ENCODE data around the gene DGKH.

DGKH gene

DNA sequence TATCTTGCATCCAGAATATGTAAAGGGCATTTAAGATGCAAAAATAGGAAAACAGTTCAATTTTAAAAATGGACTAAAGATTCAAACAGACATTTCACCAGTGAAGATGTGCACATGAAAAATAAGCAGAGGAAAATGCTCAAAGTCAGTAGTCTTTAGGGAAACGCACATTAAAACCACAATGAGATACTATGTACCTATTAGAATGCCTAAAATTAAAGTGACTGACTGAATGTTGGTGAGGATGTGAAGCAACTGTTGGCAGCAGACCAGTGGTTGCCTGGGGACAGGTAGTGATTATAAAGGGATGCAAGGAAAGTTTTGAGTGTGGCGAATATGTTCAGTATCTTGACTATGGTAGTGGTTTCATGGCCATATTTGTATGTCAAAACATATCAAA, 75.2 kb downstream of the DGKH start:
- Histone ChIP-seq H3K9ac (ENCODE audit: low read length) (no peak overlapping the region), H3K9me3 (ENCODE audit: low read length) (no peaks in the 10 kb centered on the region), H2AFZ (ENCODE audit: low read length) (no peak overlapping the region), H3K36me3 (ENCODE audit: insufficient read depth, low read length) (no peaks in the 10 kb centered on the region; the same call in 1 of the 2 replicates), H3K4me2 (ENCODE audit: low read length) (no peak overlapping the region), H4K20me1 (ENCODE audit: insufficient read depth, low read length) (no peaks in the 10 kb centered on the region), H3K27me3 (ENCODE audit: insufficient read depth, low read length) (no peaks in the 10 kb centered on the region), H3K27ac (ENCODE audit: low read depth, low read length, poor library complexity, severe bottlenecking) (no peak overlapping the region), H3K9me2 (ENCODE audit: low read depth, low read length) (no peaks in the 10 kb centered on the region), H3K4me1 (ENCODE audit: insufficient read depth, low read length, severe bottlenecking) (no peaks in the 10 kb centered on the region), H3K79me2 (ENCODE audit: insufficient read depth, low read length) (no peaks in the 10 kb centered on the region), H3K4me3 (ENCODE audit: low read depth, low read length, poor library complexity, severe bottlenecking) (no peak overlapping the region), H3F3A (ENCODE audit: insufficient read depth, low read length) (no peaks in the 10 kb centered on the region)
- no peak for TF ChIP-seq EZH2 (IDR thresholded peaks at IDR 0.05; ENCODE audit: borderline replicate concordance, low read length)
- TF ChIP-seq, protein P1, sequence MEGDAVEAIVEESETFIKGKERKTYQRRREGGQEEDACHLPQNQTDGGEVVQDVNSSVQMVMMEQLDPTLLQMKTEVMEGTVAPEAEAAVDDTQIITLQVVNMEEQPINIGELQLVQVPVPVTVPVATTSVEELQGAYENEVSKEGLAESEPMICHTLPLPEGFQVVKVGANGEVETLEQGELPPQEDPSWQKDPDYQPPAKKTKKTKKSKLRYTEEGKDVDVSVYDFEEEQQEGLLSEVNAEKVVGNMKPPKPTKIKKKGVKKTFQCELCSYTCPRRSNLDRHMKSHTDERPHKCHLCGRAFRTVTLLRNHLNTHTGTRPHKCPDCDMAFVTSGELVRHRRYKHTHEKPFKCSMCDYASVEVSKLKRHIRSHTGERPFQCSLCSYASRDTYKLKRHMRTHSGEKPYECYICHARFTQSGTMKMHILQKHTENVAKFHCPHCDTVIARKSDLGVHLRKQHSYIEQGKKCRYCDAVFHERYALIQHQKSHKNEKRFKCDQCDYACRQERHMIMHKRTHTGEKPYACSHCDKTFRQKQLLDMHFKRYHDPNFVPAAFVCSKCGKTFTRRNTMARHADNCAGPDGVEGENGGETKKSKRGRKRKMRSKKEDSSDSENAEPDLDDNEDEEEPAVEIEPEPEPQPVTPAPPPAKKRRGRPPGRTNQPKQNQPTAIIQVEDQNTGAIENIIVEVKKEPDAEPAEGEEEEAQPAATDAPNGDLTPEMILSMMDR (IDR thresholded peaks at IDR 0.05; ENCODE audit: low read length), result no peak

- H2AFZ ChIP-seq (ENCODE audit: low read length), result no peak overlapping the region
- H3K9me2 ChIP-seq (ENCODE audit: low read depth, low read length), result no peaks in the 10 kb centered on the region
- no peaks in the 10 kb centered on the region for H3K79me2 ChIP-seq (ENCODE audit: insufficient read depth, low read length)
- H3K27ac ChIP-seq (ENCODE audit: low read depth, low read length, poor library complexity, severe bottlenecking), result no peak overlapping the region
- no peaks in the 10 kb centered on the region for H3K9me3 ChIP-seq (ENCODE audit: low read length)
- H3F3A ChIP-seq (ENCODE audit: insufficient read depth, low read length), result no peaks in the 10 kb centered on the region
- no peaks in the 10 kb centered on the region for H3K27me3 ChIP-seq (ENCODE audit: insufficient read depth, low read length)
- H3K36me3 ChIP-seq (ENCODE audit: insufficient read depth, low read length), result peaks cover 3% of the 10 kb centered on the region; the same call in 1 of the 2 replicates
- no peak overlapping the region for H3K4me2 ChIP-seq (ENCODE audit: low read length)
- no peak overlapping the region for H3K9ac ChIP-seq (ENCODE audit: low read length)
- no peaks in the 10 kb centered on the region for H3K4me1 ChIP-seq (ENCODE audit: insufficient read depth, low read length, severe bottlenecking)
- no peak overlapping the region for H3K4me3 ChIP-seq (ENCODE audit: low read depth, low read length, poor library complexity, severe bottlenecking)
- TF ChIP-seq, protein P1 (IDR thresholded peaks at IDR 0.05; ENCODE audit: low read length), result no peak
- TF ChIP-seq EZH2 (IDR thresholded peaks at IDR 0.05; ENCODE audit: borderline replicate concordance, low read length), result no peak
- no peaks in the 10 kb centered on the region for H4K20me1 ChIP-seq (ENCODE audit: insufficient read depth, low read length)
Measured at GRCh38 chr13:42125046-42125445, 76.6 kb downstream of the DGKH start.

GRCh38 chr13:42127047-42127446, 78.6 kb downstream of the DGKH start:
- no peaks in the 10 kb centered on the region for H3F3A ChIP-seq (ENCODE audit: insufficient read depth, low read length)
- H3K4me2 ChIP-seq (ENCODE audit: low read length), result no peak overlapping the region
- peaks cover 7% of the 10 kb centered on the region; the same call in 1 of the 2 replicates for H3K36me3 ChIP-seq (ENCODE audit: insufficient read depth, low read length)

More at GRCh38 chr13:42127047-42127446, 78.6 kb downstream of the DGKH start:
- Histone ChIP-seq H4K20me1 (ENCODE audit: insufficient read depth, low read length) (no peaks in the 10 kb centered on the region), H3K27me3 (ENCODE audit: insufficient read depth, low read length) (no peaks in the 10 kb centered on the region), H2AFZ (ENCODE audit: low read length) (no peak overlapping the region), H3K27ac (ENCODE audit: low read depth, low read length, poor library complexity, severe bottlenecking) (no peak overlapping the region), H3K9me2 (ENCODE audit: low read depth, low read length) (no peaks in the 10 kb centered on the region), H3K79me2 (ENCODE audit: insufficient read depth, low read length) (no peaks in the 10 kb centered on the region), H3K4me3 (ENCODE audit: low read depth, low read length, poor library complexity, severe bottlenecking) (no peak overlapping the region), H3K9ac (ENCODE audit: low read length) (no peak overlapping the region), H3K4me1 (ENCODE audit: insufficient read depth, low read length, severe bottlenecking) (no peaks in the 10 kb centered on the region), H3K9me3 (ENCODE audit: low read length) (no peaks in the 10 kb centered on the region)
- TF ChIP-seq, protein P1 (IDR thresholded peaks at IDR 0.05; ENCODE audit: low read length), result no peak
- TF ChIP-seq EZH2 (IDR thresholded peaks at IDR 0.05; ENCODE audit: borderline replicate concordance, low read length), result no peak
